Mesothelial cell of epicardium (in vitro differentiated cells): ENCODE data around the gene ATP2C2. TPM values are rescaled to one million over a fixed set of nuclear protein-coding genes. Genes with fewer than 3 reads are reported as not detected.
A peak's percentile ranks its signal among the peaks of the same experiment; 100 is the strongest.

Experiments used
- DNase-seq, 2 experiments: peaks; one replicate each; pipeline ENCODE4 v3.0.0; 2021; ENCODE audit warnings: low spot score in 2 of 2; ENCODE audit not compliant: unreplicated experiment in 2 of 2
- H3K27ac Mint-ChIP-seq: 2 replicates; pipeline ENCODE4 v1.8.0; 2021; ENCODE audit warnings: mixed read lengths
- H3K27me3 Mint-ChIP-seq: 2 replicates; pipeline ENCODE4 v1.8.0; 2021; ENCODE audit warnings: low read depth, mixed read lengths
- H3K36me3 Mint-ChIP-seq: 2 replicates; pipeline ENCODE4 v1.8.0; 2021; ENCODE audit warnings: mixed read lengths
- H3K4me1 Mint-ChIP-seq: 2 replicates; pipeline ENCODE4 v1.8.0; 2021; ENCODE audit warnings: mixed read lengths
- H3K4me3 Mint-ChIP-seq: 2 replicates; pipeline ENCODE4 v1.8.0; 2021; ENCODE audit warnings: mild to moderate bottlenecking, moderate library complexity, mixed read lengths
- H3K9me3 Mint-ChIP-seq: 2 replicates; pipeline ENCODE4 v1.8.0; 2021; ENCODE audit warnings: mixed read lengths
- total RNA-seq: library from RNA; stranded (reverse); gene quantifications from 3 replicates; pipeline ENCODE4 v1.2.1, GENCODE V29; 2021
- TF ChIP-seq, protein P1 (sequence below): fragments of 200-600 bp; sonication (generic); IDR thresholded peaks from one replicate; pipeline ENCODE4 v1.5.0; 2021; ENCODE audit warnings: antibody characterized with exemption; ENCODE audit not compliant: unreplicated experiment

The ATP2C2 gene
- total RNA-seq, 1 donor from 2014 or later, result 47.7 TPM

- DNase-seq, result no peak
- Mint-ChIP-seq H3K4me1 (peaks cover 20% of the 10 kb centered on the region), H3K9me3 (no peaks in the 10 kb centered on the region), H3K27me3 (peaks cover 15% of the 10 kb centered on the region), H3K4me3 (no peak overlapping the region), H3K27ac (no peak overlapping the region), H3K36me3 (no peaks in the 10 kb centered on the region)
- TF ChIP-seq, protein P1, sequence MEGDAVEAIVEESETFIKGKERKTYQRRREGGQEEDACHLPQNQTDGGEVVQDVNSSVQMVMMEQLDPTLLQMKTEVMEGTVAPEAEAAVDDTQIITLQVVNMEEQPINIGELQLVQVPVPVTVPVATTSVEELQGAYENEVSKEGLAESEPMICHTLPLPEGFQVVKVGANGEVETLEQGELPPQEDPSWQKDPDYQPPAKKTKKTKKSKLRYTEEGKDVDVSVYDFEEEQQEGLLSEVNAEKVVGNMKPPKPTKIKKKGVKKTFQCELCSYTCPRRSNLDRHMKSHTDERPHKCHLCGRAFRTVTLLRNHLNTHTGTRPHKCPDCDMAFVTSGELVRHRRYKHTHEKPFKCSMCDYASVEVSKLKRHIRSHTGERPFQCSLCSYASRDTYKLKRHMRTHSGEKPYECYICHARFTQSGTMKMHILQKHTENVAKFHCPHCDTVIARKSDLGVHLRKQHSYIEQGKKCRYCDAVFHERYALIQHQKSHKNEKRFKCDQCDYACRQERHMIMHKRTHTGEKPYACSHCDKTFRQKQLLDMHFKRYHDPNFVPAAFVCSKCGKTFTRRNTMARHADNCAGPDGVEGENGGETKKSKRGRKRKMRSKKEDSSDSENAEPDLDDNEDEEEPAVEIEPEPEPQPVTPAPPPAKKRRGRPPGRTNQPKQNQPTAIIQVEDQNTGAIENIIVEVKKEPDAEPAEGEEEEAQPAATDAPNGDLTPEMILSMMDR, result no peak
Measured at GRCh38 chr16:84362471-84362941, 5.8 kb upstream of the ATP2C2 start.

DNA sequence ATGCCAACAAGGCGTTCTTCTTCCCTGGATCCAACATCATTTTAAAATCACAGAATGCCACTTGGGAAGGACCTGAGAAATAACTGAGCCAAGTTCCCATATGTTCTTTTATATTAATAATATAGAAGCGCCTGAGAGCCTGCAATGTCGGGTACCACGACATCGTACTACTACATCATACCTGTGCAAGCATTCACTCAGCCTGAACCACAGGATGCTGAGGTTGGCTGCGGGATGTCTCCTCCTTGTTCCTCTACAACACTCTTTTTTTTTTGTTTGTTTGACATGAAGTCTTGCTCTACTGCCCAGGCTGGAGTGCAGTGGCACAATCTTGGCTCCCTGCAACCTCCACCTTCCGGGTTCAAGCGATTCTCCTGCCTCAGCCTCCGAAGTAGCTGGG, 2.1 kb upstream of the ATP2C2 start:
- no peak overlapping the region for H3K4me3 Mint-ChIP-seq
- TF ChIP-seq, protein P1, result no peak
- DNase-seq, result no peak
- peaks cover 24% of the 10 kb centered on the region for H3K4me1 Mint-ChIP-seq
- peaks cover 46% of the 10 kb centered on the region for H3K27me3 Mint-ChIP-seq
- no peaks in the 10 kb centered on the region for H3K9me3 Mint-ChIP-seq
- no peaks in the 10 kb centered on the region for H3K36me3 Mint-ChIP-seq
- H3K27ac Mint-ChIP-seq, result no peak overlapping the region

DNA sequence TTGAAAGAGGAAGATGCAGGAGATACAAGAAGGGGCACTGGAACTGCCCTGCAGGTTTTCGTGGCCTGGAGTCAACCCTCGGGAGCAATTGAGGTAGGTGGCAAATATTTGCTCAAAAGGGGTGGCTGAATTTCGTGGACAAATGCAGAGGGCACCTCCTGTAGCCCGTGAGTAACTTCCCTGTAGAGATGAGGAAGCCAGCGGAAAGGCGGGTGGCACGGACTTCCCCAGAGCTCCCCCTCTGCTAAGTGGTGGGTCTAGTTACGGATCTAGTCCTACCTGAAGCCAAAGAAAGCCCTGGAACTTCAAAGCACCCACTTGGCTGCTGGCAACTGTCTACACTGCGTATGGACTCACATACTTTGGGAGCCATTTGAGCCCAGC, 1.0 kb upstream of the ATP2C2 start:
- Mint-ChIP-seq H3K4me1 (peaks cover 22% of the 10 kb centered on the region), H3K27me3 (peaks cover 50% of the 10 kb centered on the region), H3K27ac (no peak overlapping the region), H3K36me3 (no peaks in the 10 kb centered on the region), H3K4me3 (peak overlapping the region; percentile 79), H3K9me3 (no peaks in the 10 kb centered on the region)
- no peak for DNase-seq
- TF ChIP-seq, protein P1, result no peak

DNA sequence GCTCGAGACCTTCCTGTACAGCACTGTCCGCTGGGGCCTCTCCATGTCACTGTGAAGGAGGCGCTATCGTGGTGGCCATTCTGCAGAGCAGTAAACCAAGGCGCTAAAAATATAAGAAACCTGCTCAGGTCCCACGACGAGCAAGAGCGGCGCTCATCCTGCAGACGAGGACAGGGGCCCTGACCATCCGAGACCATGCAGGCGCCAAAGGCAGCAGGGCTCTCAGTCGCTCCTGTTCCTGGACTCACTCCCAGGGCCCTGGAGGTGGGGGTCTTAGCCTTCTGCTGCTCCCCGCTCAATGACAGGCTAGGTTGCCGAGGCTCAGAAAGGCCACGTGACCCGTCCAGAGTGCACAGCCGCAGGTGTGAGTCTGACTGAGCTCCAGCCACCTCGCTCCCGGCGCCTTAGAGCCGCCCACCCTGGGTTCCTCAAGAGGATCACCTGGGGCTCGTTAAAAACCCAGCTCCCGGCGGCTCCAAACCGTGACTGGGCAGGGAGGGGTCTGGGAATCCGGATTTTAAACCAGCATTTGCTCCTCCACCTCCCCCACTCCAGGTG, 509 bp upstream of the ATP2C2 start:
- no peaks in the 10 kb centered on the region for H3K36me3 Mint-ChIP-seq
- peak overlapping the region; percentile 79 for H3K4me3 Mint-ChIP-seq
- H3K27me3 Mint-ChIP-seq, result peaks cover 50% of the 10 kb centered on the region
- no peak for DNase-seq
- peaks cover 20% of the 10 kb centered on the region for H3K4me1 Mint-ChIP-seq
- no peak overlapping the region for H3K27ac Mint-ChIP-seq
- TF ChIP-seq, protein P1, result no peak
- H3K9me3 Mint-ChIP-seq, result no peaks in the 10 kb centered on the region

DNA sequence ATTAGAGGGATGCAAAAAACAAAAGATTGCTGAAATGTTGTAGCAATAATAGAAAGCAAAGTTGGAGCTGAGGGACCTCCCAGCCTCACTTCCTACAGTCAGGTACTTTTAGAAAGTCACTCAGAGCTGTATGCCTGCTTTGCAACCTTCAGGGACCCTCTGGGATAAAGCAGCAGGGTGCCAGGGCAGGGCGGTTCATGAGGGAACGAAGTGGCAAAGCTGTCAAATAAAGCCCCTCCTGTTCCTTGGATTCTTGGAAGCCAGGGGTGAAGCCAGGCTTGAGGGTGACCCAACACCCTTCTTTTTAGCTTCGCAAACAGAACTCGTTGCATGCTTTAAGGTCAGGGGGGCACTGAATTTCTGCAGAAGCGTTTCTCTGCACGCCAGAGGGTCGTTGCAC, 767 bp downstream of the ATP2C2 start:
- no peak for DNase-seq
- Mint-ChIP-seq H3K4me1 (peaks cover 25% of the 10 kb centered on the region), H3K27ac (peak overlapping the region; percentile 79), H3K4me3 (peak overlapping the region; percentile 79), H3K36me3 (no peaks in the 10 kb centered on the region), H3K27me3 (peaks cover 50% of the 10 kb centered on the region), H3K9me3 (no peaks in the 10 kb centered on the region)
- TF ChIP-seq, protein P1, result no peak
